ENCODE measurements around the gene NCAM1.

GRCh38 chr11:113314389-113315301 lies 353.4 kb downstream of the NCAM1 start, which contains the start of gene TTC12:
- TF ChIP-seq CTCF (IDR thresholded peaks at IDR 0.05; ENCODE audit: extremely low read depth in 1 of 2, insufficient read depth in 1 of 2, low read depth in 1 of 2, low read length in 2 of 2) (no peak), POLR2A (IDR thresholded peaks at IDR 0.05; ENCODE audit: low read depth, low read length) (peak; percentile 60), MYC (IDR thresholded peaks at IDR 0.05; ENCODE audit: low read depth, low read length) (no peak), GATA2 (IDR thresholded peaks at IDR 0.05; ENCODE audit: insufficient read depth, insufficient read length, low read depth, low read length) (no peak), FOS (IDR thresholded peaks at IDR 0.05; ENCODE audit: borderline replicate concordance, insufficient read depth, low read length) (no peak), POLR2AphosphoS5 (IDR thresholded peaks at IDR 0.05; ENCODE audit: insufficient read depth, low read depth, low read length) (peak; percentile 53), JUN (IDR thresholded peaks at IDR 0.05; ENCODE audit: borderline replicate concordance, insufficient read depth, insufficient read length, low read depth) (no peak)

Data from endothelial cell of umbilical vein (primary cell).